Measurements from ENCODE around the gene ARHGDIA.

ARHGDIA gene

DNA sequence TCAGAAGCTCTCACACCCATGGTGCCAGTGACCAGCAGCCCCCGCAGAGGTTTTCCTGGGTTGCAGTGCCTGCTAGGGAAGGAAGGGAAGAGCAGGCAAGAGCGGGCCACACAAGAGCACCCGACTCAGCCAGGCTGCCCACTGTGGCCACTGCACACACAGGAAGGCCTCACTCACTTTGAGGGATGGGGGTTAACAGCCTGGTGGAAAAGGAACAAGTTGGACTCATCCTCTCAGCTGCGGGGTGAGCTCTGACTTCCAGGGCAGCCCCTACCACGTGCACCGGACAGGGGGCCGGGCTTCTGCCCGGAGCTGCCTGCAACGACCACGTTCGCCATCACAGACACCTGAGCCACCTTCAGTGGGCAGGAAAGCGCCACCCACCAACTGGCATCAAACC, 18.9 kb downstream of the ARHGDIA start:
- Mint-ChIP-seq H3K4me3 (no peak overlapping the region), H3K9me3 (no peaks in the 10 kb centered on the region), H3K27ac (no peak overlapping the region), H3K27me3 (no peaks in the 10 kb centered on the region), H3K4me1 (no peaks in the 10 kb centered on the region), H3K36me3 (peaks cover 11% of the 10 kb centered on the region)
- ATAC-seq (ENCODE audit: low read depth): no peak
- no peak for DNase-seq (ENCODE audit: low spot score in 2 of 2)

GRCh38 chr17:81851423-81851822, 19.7 kb downstream of the ARHGDIA start:
- no peak for ATAC-seq (ENCODE audit: low read depth)
- H3K27me3 Mint-ChIP-seq: no peaks in the 10 kb centered on the region
- no peaks in the 10 kb centered on the region for H3K4me1 Mint-ChIP-seq
- H3K36me3 Mint-ChIP-seq: peaks cover 11% of the 10 kb centered on the region
- no peak overlapping the region for H3K4me3 Mint-ChIP-seq
- no peak overlapping the region for H3K27ac Mint-ChIP-seq
- no peak for DNase-seq (ENCODE audit: low spot score in 2 of 2)
- H3K9me3 Mint-ChIP-seq: no peaks in the 10 kb centered on the region

DNA sequence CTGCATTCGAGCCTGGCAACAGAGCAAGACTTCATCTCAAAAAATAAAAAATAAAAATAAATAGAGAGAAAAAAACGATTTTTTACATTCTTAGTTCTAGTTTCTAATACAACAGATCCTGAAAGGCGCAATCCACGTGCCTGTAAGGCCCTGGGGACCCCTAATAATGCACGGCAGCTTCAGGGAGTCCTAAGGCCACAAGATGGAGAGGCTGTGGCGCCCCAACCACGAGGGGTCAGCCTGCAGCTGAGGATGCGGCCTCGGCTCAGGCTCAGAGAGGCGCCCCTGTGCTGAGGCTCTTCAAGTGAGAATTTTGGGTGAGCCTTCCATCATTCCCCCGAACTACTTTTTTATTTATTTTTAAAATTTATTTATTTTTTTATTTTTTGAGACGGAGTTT, 21.7 kb downstream of the ARHGDIA start:
- ATAC-seq (ENCODE audit: low read depth) (no peak), DNase-seq (ENCODE audit: low spot score in 2 of 2) (no peak)
- no peak overlapping the region for H3K27ac Mint-ChIP-seq
- no peaks in the 10 kb centered on the region for H3K27me3 Mint-ChIP-seq
- H3K36me3 Mint-ChIP-seq: peaks cover 17% of the 10 kb centered on the region
- H3K9me3 Mint-ChIP-seq: no peaks in the 10 kb centered on the region
- no peak overlapping the region for H3K4me3 Mint-ChIP-seq
- H3K4me1 Mint-ChIP-seq: no peaks in the 10 kb centered on the region

DNA sequence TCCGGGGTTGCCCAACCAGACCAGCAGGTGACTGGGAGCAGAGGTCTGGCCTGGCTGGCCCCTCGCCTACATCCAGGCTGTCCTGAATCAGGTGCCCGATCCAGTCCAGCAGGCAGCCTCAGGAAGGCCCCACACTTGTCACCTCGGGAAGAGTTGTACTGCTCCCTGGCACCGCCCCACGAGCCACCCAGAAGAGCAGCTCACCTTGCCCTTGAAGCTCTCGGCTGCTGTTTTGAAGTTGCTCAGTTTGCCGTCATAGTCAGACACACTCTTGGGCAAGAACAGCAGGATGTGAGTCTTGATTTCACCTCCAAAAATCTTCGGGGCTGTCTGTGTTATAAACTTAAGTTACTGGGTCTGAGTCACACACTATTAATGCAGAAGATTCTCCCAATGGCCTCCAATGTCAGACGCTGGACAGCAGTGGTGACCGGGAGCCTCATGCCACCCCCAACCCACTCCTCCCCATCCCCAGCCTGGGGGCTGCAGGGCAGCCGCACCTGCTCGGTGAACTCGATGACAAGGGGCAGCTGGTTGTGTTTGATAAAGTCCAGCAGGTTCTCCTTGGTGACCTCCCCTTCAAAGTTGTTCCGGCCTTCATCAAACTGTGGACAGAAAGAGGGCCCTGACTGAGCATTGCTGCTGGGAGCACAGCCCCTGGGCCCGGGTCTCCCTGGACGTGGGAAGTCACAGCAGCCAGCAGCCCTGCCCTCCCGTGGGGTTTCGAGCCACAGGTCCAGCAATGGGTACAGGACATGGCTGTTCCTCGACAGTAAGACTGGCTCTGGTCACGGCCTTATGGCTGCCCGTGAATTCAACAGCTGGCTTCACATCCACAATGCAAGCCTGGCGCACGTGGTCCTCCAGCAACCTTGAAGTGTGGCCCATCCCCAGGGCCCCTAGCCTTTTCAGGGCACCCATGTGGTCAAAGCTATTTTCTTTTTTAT, 24.1 kb downstream of the ARHGDIA start:
- Mint-ChIP-seq H3K27ac (no peak overlapping the region), H3K9me3 (no peaks in the 10 kb centered on the region), H3K27me3 (no peaks in the 10 kb centered on the region), H3K36me3 (peaks cover 11% of the 10 kb centered on the region), H3K4me1 (no peaks in the 10 kb centered on the region), H3K4me3 (no peak overlapping the region)
- ATAC-seq (ENCODE audit: low read depth) (no peak), DNase-seq (ENCODE audit: low spot score in 2 of 2) (no peak)

DNA sequence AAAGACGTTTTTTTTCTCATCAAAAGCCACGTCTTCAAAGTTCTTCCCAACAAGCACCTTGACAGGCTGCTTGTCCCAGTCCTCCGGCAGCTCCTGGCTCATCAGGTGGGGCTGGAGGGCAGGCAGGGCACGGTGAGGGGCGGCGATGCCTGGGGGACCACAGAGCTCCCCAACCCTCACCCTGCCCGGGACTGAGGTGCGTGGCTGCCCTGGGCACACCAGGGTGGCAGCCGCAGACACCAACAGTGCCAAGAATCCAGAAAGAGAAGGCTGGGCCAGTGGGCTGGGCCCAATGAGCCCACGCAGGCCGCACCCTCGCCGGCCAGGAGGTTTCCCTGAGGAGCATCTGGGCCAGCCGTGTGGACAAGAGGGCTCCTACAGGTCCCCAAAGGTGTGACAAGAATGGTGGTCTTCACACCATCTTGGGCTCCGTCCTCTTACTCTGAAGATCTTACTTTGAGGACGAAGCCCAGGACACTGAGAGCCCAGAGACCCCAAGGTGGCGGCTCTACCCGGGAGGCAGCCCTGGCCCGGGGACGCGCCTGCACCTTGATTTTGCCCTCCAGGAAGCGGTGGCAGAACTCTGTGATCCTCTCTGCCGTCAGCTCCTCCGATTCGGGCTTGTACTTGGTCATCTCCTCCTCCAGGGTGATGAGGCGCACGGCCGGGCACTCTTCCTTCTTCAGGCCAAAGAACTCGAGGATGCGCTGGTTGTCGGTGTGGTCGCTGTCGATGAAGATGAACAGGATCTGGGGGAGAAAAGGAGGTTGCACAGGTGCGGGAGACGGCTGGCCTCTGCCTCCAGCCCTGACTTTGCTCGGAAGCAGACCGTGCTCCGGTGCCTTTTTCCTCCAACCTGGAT, 25.0 kb downstream of the ARHGDIA start:
- H3K27ac Mint-ChIP-seq: no peak overlapping the region
- no peaks in the 10 kb centered on the region for H3K27me3 Mint-ChIP-seq
- H3K4me1 Mint-ChIP-seq: no peaks in the 10 kb centered on the region
- H3K36me3 Mint-ChIP-seq: peaks cover 7% of the 10 kb centered on the region
- H3K4me3 Mint-ChIP-seq: no peak overlapping the region
- no peak for DNase-seq (ENCODE audit: low spot score in 2 of 2)
- H3K9me3 Mint-ChIP-seq: no peaks in the 10 kb centered on the region
- no peak for ATAC-seq (ENCODE audit: low read depth)

GRCh38 chr17:81845361-81845760, 25.8 kb downstream of the ARHGDIA start:
- Mint-ChIP-seq H3K4me1 (no peaks in the 10 kb centered on the region), H3K27ac (no peak overlapping the region), H3K4me3 (no peak overlapping the region), H3K27me3 (no peaks in the 10 kb centered on the region), H3K9me3 (no peaks in the 10 kb centered on the region), H3K36me3 (peaks cover 7% of the 10 kb centered on the region)
- DNase-seq (ENCODE audit: low spot score in 2 of 2) (no peak), ATAC-seq (ENCODE audit: low read depth) (no peak)

DNA sequence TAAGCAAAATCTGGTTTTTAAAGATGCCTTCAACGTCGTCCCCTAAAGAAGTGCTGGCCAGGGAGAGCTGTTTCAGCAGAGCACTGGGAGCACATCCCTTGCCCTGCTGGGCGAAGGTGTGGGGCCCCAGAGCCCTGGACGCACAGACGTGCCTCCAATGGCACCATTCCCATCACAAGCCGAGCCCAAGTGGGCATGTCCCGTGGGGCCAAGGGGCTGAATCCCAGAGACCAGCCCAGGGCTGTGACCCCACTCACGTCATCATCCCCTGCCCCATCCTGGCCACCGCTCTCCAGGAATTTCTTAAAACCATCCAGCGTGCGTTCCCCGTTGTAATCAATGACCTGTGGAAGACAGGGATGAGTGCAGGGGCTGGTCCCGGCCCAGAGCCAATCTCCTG, 26.2 kb downstream of the ARHGDIA start:
- no peaks in the 10 kb centered on the region for H3K4me1 Mint-ChIP-seq
- no peak for DNase-seq (ENCODE audit: low spot score in 2 of 2)
- no peaks in the 10 kb centered on the region for H3K27me3 Mint-ChIP-seq
- ATAC-seq (ENCODE audit: low read depth): no peak
- no peak overlapping the region for H3K4me3 Mint-ChIP-seq
- H3K36me3 Mint-ChIP-seq: peaks cover 7% of the 10 kb centered on the region
- no peaks in the 10 kb centered on the region for H3K9me3 Mint-ChIP-seq
- H3K27ac Mint-ChIP-seq: no peak overlapping the region

- no peak for ATAC-seq (ENCODE audit: low read depth)
- no peaks in the 10 kb centered on the region for H3K4me1 Mint-ChIP-seq
- H3K36me3 Mint-ChIP-seq: peaks cover 7% of the 10 kb centered on the region
- no peak overlapping the region for H3K27ac Mint-ChIP-seq
- no peak overlapping the region for H3K4me3 Mint-ChIP-seq
- no peak for DNase-seq (ENCODE audit: low spot score in 2 of 2)
- no peaks in the 10 kb centered on the region for H3K27me3 Mint-ChIP-seq
- no peaks in the 10 kb centered on the region for H3K9me3 Mint-ChIP-seq
Measured at GRCh38 chr17:81844327-81844851, 26.7 kb downstream of the ARHGDIA start.

- no peak overlapping the region for H3K4me3 Mint-ChIP-seq
- no peak overlapping the region for H3K27ac Mint-ChIP-seq
- H3K9me3 Mint-ChIP-seq: no peaks in the 10 kb centered on the region
- no peak for DNase-seq (ENCODE audit: low spot score in 2 of 2)
- H3K36me3 Mint-ChIP-seq: peaks cover 7% of the 10 kb centered on the region
- ATAC-seq (ENCODE audit: low read depth): no peak
- no peaks in the 10 kb centered on the region for H3K27me3 Mint-ChIP-seq
- no peaks in the 10 kb centered on the region for H3K4me1 Mint-ChIP-seq
Measured at GRCh38 chr17:81843713-81844326, 27.3 kb downstream of the ARHGDIA start.

DNA sequence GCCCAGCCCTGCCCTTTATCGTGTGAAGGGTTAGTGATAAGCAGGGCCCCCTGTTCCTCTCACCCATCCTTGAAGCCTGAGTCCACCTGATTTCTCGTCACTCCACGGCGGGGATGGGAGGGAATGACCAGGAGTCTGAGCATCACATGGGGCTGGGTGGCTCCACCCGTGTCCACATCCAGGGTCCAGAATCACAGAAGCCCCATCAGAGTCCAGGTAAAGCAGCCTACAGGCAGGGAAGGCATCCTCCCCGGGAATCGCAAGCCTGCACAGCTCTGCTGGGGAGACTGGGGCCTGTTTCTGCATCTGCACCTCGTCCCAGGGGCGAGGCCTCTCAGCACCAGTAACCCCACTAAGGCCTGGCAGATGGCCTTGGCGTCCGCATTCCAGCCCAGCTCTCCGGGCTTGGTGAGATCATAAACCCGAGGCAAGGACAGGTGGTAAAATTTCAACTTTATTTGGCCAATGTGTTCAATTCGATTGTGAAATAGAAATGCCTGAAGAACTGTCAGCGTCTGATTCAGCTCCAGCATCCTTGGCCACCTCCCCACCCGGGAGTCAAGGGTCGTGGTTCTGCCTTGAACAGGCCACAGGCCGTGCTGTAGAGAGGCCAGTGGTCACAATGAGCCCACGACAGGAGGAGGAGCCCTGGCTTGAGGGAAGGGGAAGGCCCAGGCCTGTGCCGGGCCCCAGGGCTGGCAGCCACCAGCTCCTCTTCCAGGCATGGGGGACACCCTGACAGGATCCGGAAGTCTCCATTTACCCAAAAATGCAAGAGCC, 28.2 kb downstream of the ARHGDIA start:
- Mint-ChIP-seq H3K36me3 (peaks cover 7% of the 10 kb centered on the region), H3K4me1 (no peaks in the 10 kb centered on the region), H3K9me3 (no peaks in the 10 kb centered on the region)

GRCh38 chr17:81842378-81842724, 28.8 kb downstream of the ARHGDIA start:
- Mint-ChIP-seq H3K36me3 (peaks cover 7% of the 10 kb centered on the region), H3K4me1 (no peaks in the 10 kb centered on the region), H3K9me3 (no peaks in the 10 kb centered on the region), H3K27ac (no peak overlapping the region), H3K4me3 (no peak overlapping the region), H3K27me3 (no peaks in the 10 kb centered on the region)
- ATAC-seq (ENCODE audit: low read depth) (no peak), DNase-seq (ENCODE audit: low spot score in 2 of 2) (no peak)

More for the DNA sequence above, 28.2 kb downstream of the ARHGDIA start:
- ATAC-seq (ENCODE audit: low read depth) (no peak), DNase-seq (ENCODE audit: low spot score in 2 of 2) (no peak)
- Mint-ChIP-seq H3K4me3 (no peak overlapping the region), H3K27me3 (no peaks in the 10 kb centered on the region), H3K27ac (no peak overlapping the region)

DNA sequence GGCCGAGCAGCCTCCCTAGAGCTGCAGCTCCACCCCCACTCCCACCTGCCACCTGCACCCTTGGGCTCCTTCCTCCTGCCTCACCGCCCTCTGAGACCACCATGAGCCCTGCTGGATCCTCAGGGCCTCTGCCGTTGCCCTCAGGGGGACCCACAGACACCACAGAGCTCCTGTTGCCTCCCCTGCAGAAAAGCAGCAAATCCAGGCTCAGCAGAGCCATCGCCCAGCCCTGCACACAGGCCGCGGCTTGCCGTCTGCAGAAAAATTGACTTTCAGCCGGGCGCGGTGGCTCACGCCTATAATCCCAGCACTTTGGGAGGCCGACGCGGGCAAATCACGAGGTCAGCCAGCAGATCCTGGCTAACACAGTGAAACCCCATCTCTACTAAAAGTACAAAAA, 29.3 kb downstream of the ARHGDIA start:
- Mint-ChIP-seq H3K4me1 (no peaks in the 10 kb centered on the region), H3K27me3 (no peaks in the 10 kb centered on the region), H3K36me3 (peaks cover 7% of the 10 kb centered on the region), H3K9me3 (no peaks in the 10 kb centered on the region), H3K27ac (no peak overlapping the region), H3K4me3 (no peak overlapping the region)
- no peak for ATAC-seq (ENCODE audit: low read depth)
- DNase-seq (ENCODE audit: low spot score in 2 of 2): no peak
